ENCODE data around the gene NAV2.

Gene NAV2

GRCh38 chr11:19829109-19829837 is 116.6 kb downstream of the NAV2 start:
- TF ChIP-seq CTCF (IDR thresholded peaks at IDR 0.05; ENCODE audit: extremely low read depth, insufficient read depth, missing control alignments), result no peak
- in situ Hi-C loops (cut with MboI; ENCODE audit: low pct_unique_long_range_greater_than_20kb, low sequenced_read_pairs, unreplicated experiment), result no loop called here
- DNase-seq (ENCODE audit: low spot score), result peak; percentile 27

GRCh38 chr11:19832086-19832750 is 119.6 kb downstream of the NAV2 start:
- DNase-seq (ENCODE audit: low spot score), result no peak
- TF ChIP-seq CTCF (IDR thresholded peaks at IDR 0.05; ENCODE audit: extremely low read depth, insufficient read depth, missing control alignments), result no peak

GRCh38 chr11:19832901-19833300 is 120.3 kb downstream of the NAV2 start:
- in situ Hi-C loops (cut with MboI; ENCODE audit: low pct_unique_long_range_greater_than_20kb, low sequenced_read_pairs, unreplicated experiment), result no loop called here
- TF ChIP-seq CTCF (IDR thresholded peaks at IDR 0.05; ENCODE audit: extremely low read depth, insufficient read depth, missing control alignments), result no peak
- no peak for DNase-seq (ENCODE audit: low spot score)

More at GRCh38 chr11:19832086-19832750, 119.6 kb downstream of the NAV2 start:
- in situ Hi-C loops (cut with MboI; ENCODE audit: low pct_unique_long_range_greater_than_20kb, low sequenced_read_pairs, unreplicated experiment), result no loop called here

GRCh38 chr11:19834771-19835170 is 122.1 kb downstream of the NAV2 start:
- DNase-seq (ENCODE audit: low spot score), result no peak
- TF ChIP-seq CTCF (IDR thresholded peaks at IDR 0.05; ENCODE audit: extremely low read depth, insufficient read depth, missing control alignments), result no peak
- in situ Hi-C loops (cut with MboI; ENCODE audit: low pct_unique_long_range_greater_than_20kb, low sequenced_read_pairs, unreplicated experiment), result no loop called here

GRCh38 chr11:19836666-19837065 is 124.0 kb downstream of the NAV2 start:
- in situ Hi-C loops (cut with MboI; ENCODE audit: low pct_unique_long_range_greater_than_20kb, low sequenced_read_pairs, unreplicated experiment), result no loop called here
- DNase-seq (ENCODE audit: low spot score), result no peak
- no peak for TF ChIP-seq CTCF (IDR thresholded peaks at IDR 0.05; ENCODE audit: extremely low read depth, insufficient read depth, missing control alignments)

- no peak for DNase-seq (ENCODE audit: low spot score)
- no peak for TF ChIP-seq CTCF (IDR thresholded peaks at IDR 0.05; ENCODE audit: extremely low read depth, insufficient read depth, missing control alignments)
- in situ Hi-C loops (cut with MboI; ENCODE audit: low pct_unique_long_range_greater_than_20kb, low sequenced_read_pairs, unreplicated experiment), result no loop called here
These were observed 126.5 kb downstream of the NAV2 start for GRCh38 chr11:19838994-19839768.

Measured in GM13977 (cell line).